ENCODE results near the gene ZNF784. TPM values are rescaled to one million over a fixed set of nuclear protein-coding genes. Genes with fewer than 3 reads are reported as not detected.

Gene ZNF784
- total and polyA plus RNA-seq, 2 of the 8 experiments (the other 6 are each of a cell fraction or from before 2014, with no cell fraction given) = 6.5 to 8.0 TPM

DNA sequence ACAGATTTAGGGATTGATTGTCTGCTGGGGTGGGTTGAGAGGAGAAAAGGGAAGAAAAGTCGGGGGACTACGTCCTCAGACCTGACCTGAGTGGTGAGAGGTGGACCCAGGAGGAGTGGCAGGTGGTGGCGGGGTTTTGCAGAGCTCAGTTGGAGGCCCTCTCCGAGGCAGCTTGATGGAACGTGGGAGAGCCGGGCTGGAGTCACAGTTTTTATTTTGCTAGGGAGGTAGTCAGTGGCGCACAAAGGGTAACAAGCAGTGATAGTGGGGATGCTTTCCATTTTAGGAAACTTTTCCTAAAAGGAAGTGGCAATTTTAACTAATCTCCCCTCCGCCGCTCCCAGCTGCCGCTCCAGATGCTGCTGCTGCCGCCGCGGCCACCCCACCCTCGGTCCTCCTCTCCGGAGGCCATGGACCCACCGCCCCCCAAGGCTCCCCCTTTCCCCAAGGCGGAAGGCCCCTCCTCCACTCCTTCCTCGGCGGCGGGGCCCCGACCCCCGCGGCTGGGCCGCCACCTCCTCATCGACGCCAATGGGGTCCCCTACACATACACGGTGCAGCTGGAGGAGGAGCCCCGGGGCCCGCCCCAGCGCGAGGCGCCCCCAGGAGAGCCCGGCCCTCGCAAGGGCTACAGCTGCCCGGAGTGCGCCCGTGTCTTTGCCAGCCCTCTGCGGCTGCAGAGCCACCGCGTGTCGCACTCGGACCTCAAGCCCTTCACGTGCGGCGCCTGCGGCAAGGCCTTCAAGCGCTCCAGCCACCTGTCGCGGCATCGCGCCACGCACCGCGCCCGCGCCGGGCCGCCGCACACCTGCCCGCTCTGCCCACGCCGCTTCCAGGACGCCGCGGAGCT is 18.0 kb upstream of the ZNF784 start:
- peak overlapping the region; percentile 61 for H3K23ac ChIP-seq (ENCODE audit: insufficient read length)
- H2AK5ac ChIP-seq (ENCODE audit: low read depth, low read length) = peak overlapping the region; percentile 75; the same call in 1 of the 2 replicates
- H2BK15ac ChIP-seq (ENCODE audit: low read length) = no peak overlapping the region
- H3K56ac ChIP-seq (replicated peaks; ENCODE audit: insufficient read length, low read depth, low read length) = peak overlapping the region; percentile 40
- peaks cover 7 to 13% (median 10%) of the 10 kb centered on the region in 4 experiments for H3K36me3 ChIP-seq (ENCODE audit: control insufficient read depth in 2 of 4, insufficient read depth in 4 of 4, low read length in 3 of 4)
- peak overlapping the region; percentile 94 for H3K18ac ChIP-seq (ENCODE audit: extremely low read depth, low read length)
- DNase-seq (ENCODE audit: low read depth in 1 of 2, low spot score in 2 of 2) = peak in 1 of 2 experiments; percentile 61
- peaks cover 4 to 24% of the 10 kb centered on the region in 2 experiments; a peak in 3 of 4 replicates for H3K79me2 ChIP-seq (ENCODE audit: control insufficient read depth in 1 of 2, insufficient read depth in 2 of 2, low read length in 2 of 2)
- H3K27ac ChIP-seq (ENCODE audit: low read depth, low read length) = peak overlapping the region; percentile 17; the same call in 1 of the 2 replicates
- ChIA-PET CTCF (ENCODE audit: partially characterized antibody) (interaction anchor here (1.0 to 4.0 kb wide), 5 partner anchors 10 to 62 kb away, joined by 3 to 18 read pairs (median 4); no protein-coding TSS in a partner anchor), POLR2A (ENCODE audit: partially characterized antibody) (interaction anchor here (0.6 to 9.2 kb wide), 12 partner anchors 8 to 760 kb away, joined by 3 to 96 read pairs (median 4); partner anchors contain the start of genes U2AF2, ZNF524, ZNF628 and ZNF784)
- H3K9me3 ChIP-seq (ENCODE audit: insufficient read depth in 2 of 2, low read depth in 1 of 2, low read length in 1 of 2) = no peaks in the 10 kb centered on the region; a peak in 1 of 4 replicates
- peak overlapping the region; percentile 63 for H2BK5ac ChIP-seq (ENCODE audit: low read depth, low read length)
- H3K14ac ChIP-seq (ENCODE audit: insufficient read length) = no peak overlapping the region
- H3K4me1 ChIP-seq (replicated peaks in 1 of 4; ENCODE audit: control insufficient read depth in 3 of 4, insufficient read depth in 4 of 4, low read length in 3 of 4) = peaks cover 0 to 21% (median 10%) of the 10 kb centered on the region in 4 experiments; a peak in 6 of 7 replicates
- H3K4me3 ChIP-seq (ENCODE audit: extremely low read depth in 1 of 4, insufficient read depth in 2 of 4, low read depth in 3 of 4, low read length in 4 of 4) = peak overlapping the region; percentile 68 to 98 (median 80)
- peak overlapping the region; percentile 41 to 78 (median 56) for H3K9ac ChIP-seq (replicated peaks in 1 of 4; ENCODE audit: extremely low read depth in 1 of 4, low read depth in 3 of 4, low read length in 3 of 4)
- H3K4me2 ChIP-seq (ENCODE audit: insufficient read depth in 1 of 2, low read depth in 2 of 2, low read length in 2 of 2) = peak overlapping the region; percentile 87 to 99
- no peak overlapping the region for H2BK20ac ChIP-seq (ENCODE audit: low read length)
- no peak overlapping the region for H2BK120ac ChIP-seq (replicated peaks; ENCODE audit: low read depth, low read length)
- H4K8ac ChIP-seq (ENCODE audit: extremely low read depth, insufficient read depth, low read length) = peak overlapping the region; percentile 81; the same call in 1 of the 2 replicates
- peaks cover 29% of the 10 kb centered on the region for H3K23me2 ChIP-seq (ENCODE audit: low read depth, low read length)
- H3K79me1 ChIP-seq (ENCODE audit: low read depth, low read length) = peaks cover 11% of the 10 kb centered on the region
- FAIRE-seq = no peak
- H4K91ac ChIP-seq (replicated peaks; ENCODE audit: insufficient read length, low read length) = peak overlapping the region; percentile 75
- H3K27me3 ChIP-seq (replicated peaks in 1 of 4; ENCODE audit: control insufficient read depth in 3 of 4, extremely low read depth in 1 of 4, insufficient read depth in 3 of 4, low read length in 3 of 4) = no peaks in the 10 kb centered on the region
- H3K4ac ChIP-seq (replicated peaks; ENCODE audit: insufficient read length, low read depth, low read length) = peak overlapping the region; percentile 96
- 1% methylated on average over 45 of the region's 65 CpGs; no CpG with 5 or more reads in 1 of the 2 experiments for WGBS, 2 experiments (ENCODE audit: extremely low coverage in 1 of 2, insufficient coverage in 1 of 2, insufficient read length in 1 of 2, insufficient replicate concordance in 2 of 2, low coverage in 1 of 2, low lambda C conversion rate in 2 of 2, missing lambda C conversion rate in 1 of 2)
- H2AFZ ChIP-seq (ENCODE audit: low read length) = no peak overlapping the region
- 0 out of 2 replicates have a peak overlapping the region, but pooled peaks have one; percentile 35 for H2BK12ac ChIP-seq (ENCODE audit: low read depth, low read length)
- H4K20me1 ChIP-seq (replicated peaks in 1 of 2; ENCODE audit: control insufficient read depth in 1 of 2, insufficient read depth in 2 of 2, low read length in 2 of 2) = peaks cover 0 to 7% of the 10 kb centered on the region in 2 experiments
- H4K5ac ChIP-seq (ENCODE audit: insufficient read length, low read depth, low read length) = no peak overlapping the region
- TF ChIP-seq, protein P1, sequence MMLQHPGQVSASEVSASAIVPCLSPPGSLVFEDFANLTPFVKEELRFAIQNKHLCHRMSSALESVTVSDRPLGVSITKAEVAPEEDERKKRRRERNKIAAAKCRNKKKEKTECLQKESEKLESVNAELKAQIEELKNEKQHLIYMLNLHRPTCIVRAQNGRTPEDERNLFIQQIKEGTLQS (IDR thresholded peaks at IDR 0.05; ENCODE audit: insufficient read depth, low read depth, low read length) = no peak
- TF ChIP-seq SP2 (IDR thresholded peaks at IDR 0.05; ENCODE audit: low read length) = no peak
- no peak for TF ChIP-seq FOSL1 (IDR thresholded peaks at IDR 0.05; ENCODE audit: insufficient read depth, low read depth, low read length)
- no peak for TF ChIP-seq ZNF274 (IDR thresholded peaks at IDR 0.05; ENCODE audit: borderline replicate concordance, extremely low read depth, low read length)
- no peak for TF ChIP-seq SUZ12 (IDR thresholded peaks at IDR 0.05; ENCODE audit: low read length)
- no peak for TF ChIP-seq SP4 (IDR thresholded peaks at IDR 0.05; ENCODE audit: low read length)
- TF ChIP-seq TBP (IDR thresholded peaks at IDR 0.05; ENCODE audit: low read depth, low read length) = no peak
- no peak for TF ChIP-seq CBX8 (IDR thresholded peaks at IDR 0.05; ENCODE audit: borderline replicate concordance, low read depth, low read length)
- no peak for TF ChIP-seq CBX5 (IDR thresholded peaks at IDR 0.05; ENCODE audit: low read depth, low read length)
- TF ChIP-seq JUND (IDR thresholded peaks at IDR 0.05; ENCODE audit: low read length) = no peak
